SK-N-SH (cell line): ENCODE data around the gene ATL2.
"Not testable (repeated sequence)": the region's sequence is repeated elsewhere in the genome, so short reads cannot be mapped to it uniquely, and the experiment has no call there.

Experiments used
- CHD2 ChIP-seq: fragments of 150-350 bp; IDR thresholded peaks from 2 replicates; pipeline ENCODE4 v1.6.1; 2018; ENCODE audit warnings: low read length; ENCODE audit not compliant: partially characterized antibody
- CTCF ChIP-seq: fragments of 200-600 bp; sonication (generic); IDR thresholded peaks from 2 replicates; pipeline ENCODE4 v1.6.1; 2017; ENCODE audit warnings: antibody characterized with exemption, mild to moderate bottlenecking, moderate library complexity
- ELF1 ChIP-seq: IDR thresholded peaks from 2 replicates; pipeline ENCODE4 v1.4.0; 2012
- EZH2phosphoT487 ChIP-seq: fragments of 200-600 bp; sonication (generic); IDR thresholded peaks from 2 replicates; pipeline ENCODE4 v1.6.1; 2017; ENCODE audit warnings: low read depth, mixed run types, mild to moderate bottlenecking, antibody characterized with exemption, moderate library complexity, borderline replicate concordance
- GABPA ChIP-seq: IDR thresholded peaks from 2 replicates; pipeline ENCODE4 v1.4.0; 2012; ENCODE audit warnings: low read depth, mild to moderate bottlenecking
- NFIC ChIP-seq: IDR thresholded peaks from 2 replicates; pipeline ENCODE4 v1.4.0; 2012; ENCODE audit warnings: borderline replicate concordance
- POLR2AphosphoS5 ChIP-seq: IDR thresholded peaks from 2 replicates; pipeline ENCODE4 v1.6.1; 2012; ENCODE audit warnings: low read depth, low read length
- SIN3A ChIP-seq: IDR thresholded peaks from 2 replicates; pipeline ENCODE4 v1.6.1; 2012; ENCODE audit warnings: low read depth, mild to moderate bottlenecking, low read length, moderate library complexity, borderline replicate concordance
- TAF1 ChIP-seq: IDR thresholded peaks from 2 replicates; pipeline ENCODE4 v1.6.1; 2012; ENCODE audit warnings: low read depth, mild to moderate bottlenecking, low read length, moderate library complexity, borderline replicate concordance
- TCF12 ChIP-seq: IDR thresholded peaks from 2 replicates; pipeline ENCODE4 v1.4.0; 2012

- TF ChIP-seq CTCF, TCF12, SIN3A, GABPA, ELF1, CHD2, TAF1, EZH2phosphoT487, NFIC, POLR2AphosphoS5: not testable (repeated sequence)
Measured at GRCh38 chr2:38257680-38258079, 119.4 kb downstream of the ATL2 start.
